HG03558 (cell line): ENCODE measurements around the gene ECM2.

Source experiments
- ATAC-seq: cut with Tn5 transposase; IDR thresholded peaks from one replicate; pipeline ENCODE4 v1.9.1; 2021; ENCODE audit warnings: moderate number of reproducible peaks; ENCODE audit not compliant: unreplicated experiment; ENCODE audit errors: extremely low read depth

The ECM2 gene

DNA sequence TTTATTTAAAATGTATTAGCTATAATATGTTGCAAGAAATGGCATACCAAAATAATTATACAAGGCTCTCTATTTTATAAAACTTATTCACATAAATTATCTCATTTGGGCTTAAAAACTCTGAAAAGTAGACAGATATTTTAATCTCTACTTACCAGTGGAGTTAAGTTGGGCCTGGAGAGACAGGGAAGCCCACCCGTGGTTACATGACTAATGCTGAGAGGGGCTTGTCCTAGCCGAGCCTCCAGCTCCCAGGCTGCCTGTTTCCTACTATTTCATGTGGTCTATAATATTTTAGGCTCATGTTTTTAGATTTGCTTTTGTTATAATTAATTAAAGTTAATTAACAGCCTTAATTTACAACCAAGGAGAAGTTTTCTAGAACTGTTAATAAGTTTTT lies 32.6 kb downstream of the ECM2 start:
- ATAC-seq = no peak

DNA sequence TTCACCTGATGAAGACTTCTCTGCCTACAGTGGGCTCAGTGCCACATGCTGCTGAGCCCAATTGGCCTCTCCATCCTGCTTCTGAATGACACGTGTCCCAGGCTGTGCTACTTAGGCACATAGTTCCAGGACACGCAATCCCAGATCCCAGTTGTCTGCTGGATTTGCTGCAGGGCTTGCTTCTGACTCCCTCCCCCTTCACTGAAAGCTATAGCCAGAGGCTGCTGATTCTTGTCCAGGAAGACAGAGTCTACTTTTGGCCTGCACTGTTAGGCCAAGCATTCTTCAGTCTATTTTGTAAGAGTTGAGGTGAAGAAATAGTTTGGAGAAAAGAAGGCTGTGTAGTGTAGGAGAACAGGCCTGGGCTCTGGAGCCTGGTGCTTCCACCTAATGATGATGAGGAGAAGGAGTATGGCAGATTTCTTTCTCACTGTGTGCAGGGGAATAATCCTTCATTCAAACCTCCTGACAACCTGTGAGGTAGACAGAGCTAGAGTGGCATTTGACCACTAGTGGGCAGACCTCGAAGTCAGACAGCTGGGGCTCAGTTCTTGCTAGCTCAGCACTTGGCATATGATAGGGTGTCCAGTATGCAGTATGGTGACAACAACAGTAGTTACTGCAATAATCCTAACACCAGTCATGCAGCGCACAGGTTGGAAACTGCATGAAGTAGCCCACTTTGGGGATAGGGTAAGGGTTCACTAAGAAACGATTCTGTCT lies 34.0 kb downstream of the ECM2 start:
- ATAC-seq = no peak

DNA sequence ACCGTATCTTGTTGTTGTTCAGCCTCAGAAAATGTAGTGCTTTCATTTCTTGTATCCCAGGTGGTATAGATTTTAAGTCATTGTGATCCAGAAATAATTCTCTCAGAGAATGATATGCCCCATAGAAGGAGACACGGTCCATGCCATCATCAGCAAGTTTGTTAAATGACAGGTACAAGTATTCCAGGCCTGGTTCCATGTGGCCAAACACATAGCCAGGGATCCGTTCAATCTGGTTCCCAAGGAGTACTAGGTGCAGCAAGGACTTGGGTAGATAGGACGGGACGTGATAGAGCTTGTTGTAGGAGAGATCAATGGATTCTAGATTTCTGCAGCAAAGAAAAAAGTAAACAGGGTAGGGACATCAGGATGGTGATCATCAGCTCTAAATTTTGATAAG lies 35.1 kb downstream of the ECM2 start:
- ATAC-seq = no peak

GRCh38 chr9:92499701-92500100 lies 36.1 kb downstream of the ECM2 start:
- ATAC-seq = no peak

- no peak for ATAC-seq
Observed at GRCh38 chr9:92496396-92497176, 39.2 kb downstream of the ECM2 start.

DNA sequence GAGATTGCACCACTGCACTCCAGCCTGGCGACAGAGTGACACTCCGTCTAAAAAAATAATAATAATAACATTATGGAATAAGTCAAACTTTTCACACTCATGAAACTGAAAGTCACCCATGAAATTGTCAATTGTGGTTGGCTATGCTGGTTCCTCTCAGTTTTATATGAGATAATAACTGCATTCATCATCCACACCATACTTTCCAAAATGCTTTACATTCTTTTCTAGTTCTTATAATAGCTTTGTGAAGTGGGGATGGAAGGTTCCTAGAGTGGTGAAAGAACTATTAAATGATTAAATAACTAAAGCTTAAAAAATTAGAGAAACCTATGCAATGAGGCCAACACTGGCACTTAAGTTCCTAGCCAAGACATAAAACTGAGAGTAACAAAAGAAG lies 40.9 kb downstream of the ECM2 start:
- no peak for ATAC-seq

- no peak for ATAC-seq
Observed at GRCh38 chr9:92493749-92494387, 41.9 kb downstream of the ECM2 start.

DNA sequence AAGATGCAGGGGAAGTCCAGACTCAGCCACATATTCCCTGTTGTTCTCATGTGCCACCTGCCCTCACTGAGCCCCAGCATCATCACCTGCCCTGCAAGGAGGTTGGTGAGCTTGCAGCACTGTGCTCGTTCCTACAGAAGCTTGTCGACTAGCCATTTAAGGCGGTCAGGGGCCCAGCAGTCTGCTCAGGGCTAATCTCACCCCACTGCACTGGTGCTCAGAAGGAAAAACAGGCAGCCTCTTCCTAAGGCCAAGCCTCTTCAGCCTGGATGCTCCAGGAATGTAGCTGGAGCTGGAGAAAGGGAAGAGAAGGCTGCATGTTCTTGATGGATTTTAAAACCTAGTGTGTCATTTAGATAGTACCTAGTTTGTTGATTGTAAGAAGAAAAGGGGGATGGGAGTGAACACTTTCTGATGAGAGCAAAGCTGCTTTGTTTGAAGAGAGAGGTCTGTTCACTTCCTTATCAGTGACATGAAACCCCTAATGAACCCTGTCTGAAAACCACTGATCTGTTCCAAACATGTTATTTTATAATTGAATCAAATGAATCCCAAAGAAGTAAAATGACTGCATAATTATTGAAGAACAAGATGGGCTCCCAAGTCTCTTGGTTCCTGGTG lies 42.9 kb downstream of the ECM2 start:
- no peak for ATAC-seq

GRCh38 chr9:92488681-92489550 lies 46.9 kb downstream of the ECM2 start:
- ATAC-seq = no peak

DNA sequence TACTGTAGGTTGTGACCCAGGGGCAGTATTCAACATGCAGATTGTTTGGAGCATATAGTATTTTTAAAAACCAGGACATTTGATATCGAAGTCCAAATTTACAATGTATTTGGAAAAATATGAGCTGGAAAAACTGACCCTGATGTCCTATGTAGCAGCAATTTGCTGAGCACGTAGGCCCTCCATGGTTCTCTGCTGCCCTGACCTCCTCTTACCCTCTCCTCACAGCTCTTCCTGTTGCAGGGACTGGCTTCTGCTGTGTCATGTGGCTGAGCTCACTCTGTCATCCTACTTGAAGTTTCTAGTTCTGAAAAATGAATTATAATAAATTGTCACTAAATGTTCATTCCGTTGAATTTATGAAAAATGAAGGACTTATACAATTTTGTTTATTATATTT lies 49.4 kb downstream of the ECM2 start:
- ATAC-seq = no peak

DNA sequence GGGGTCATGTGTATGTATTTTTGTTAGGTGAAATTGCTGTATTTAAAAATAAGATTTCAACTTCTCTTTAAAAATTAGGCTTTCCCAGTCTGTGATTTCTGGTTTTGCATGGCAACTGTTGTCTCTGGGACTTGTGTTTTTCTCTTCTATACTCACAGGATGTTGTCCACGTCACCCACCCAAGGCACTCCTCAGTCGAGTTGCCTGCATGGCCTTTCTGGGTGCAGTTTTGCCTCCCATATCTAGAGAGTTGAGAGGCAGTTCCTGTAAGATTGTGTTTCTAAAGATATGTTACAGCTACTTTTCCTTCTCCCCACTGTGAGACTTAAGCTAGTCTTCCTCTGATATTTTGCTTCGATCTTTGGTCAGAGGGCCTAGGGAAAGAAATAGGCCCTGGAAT lies 51.2 kb downstream of the ECM2 start:
- no peak for ATAC-seq

- ATAC-seq = no peak
Observed at GRCh38 chr9:92483627-92484545, 51.9 kb downstream of the ECM2 start.

DNA sequence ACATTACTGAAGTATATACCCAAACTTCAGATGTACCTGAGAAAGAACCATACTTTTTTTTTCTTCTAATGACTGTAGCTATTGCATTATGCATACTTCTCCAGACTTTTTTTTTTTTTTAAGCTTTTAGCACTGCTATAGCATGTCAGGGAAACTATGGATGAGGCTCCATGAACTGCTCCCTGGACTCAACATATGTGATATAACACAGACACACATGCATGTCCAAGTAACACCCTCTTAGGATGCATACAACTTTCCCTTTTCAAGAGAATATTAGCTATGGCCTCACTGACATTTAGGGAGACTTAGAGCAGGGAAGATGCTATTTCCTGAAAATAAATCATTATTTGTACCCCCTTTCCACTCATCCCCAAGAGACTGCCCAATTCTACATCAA lies 53.0 kb downstream of the ECM2 start:
- no peak for ATAC-seq

- no peak for ATAC-seq
Observed at GRCh38 chr9:92482329-92482728, 53.5 kb downstream of the ECM2 start, which contains the start of gene ASPN. ASPN (minus strand) TSS chr9:92482506.

GRCh38 chr9:92480986-92481633 lies 54.7 kb downstream of the ECM2 start:
- no peak for ATAC-seq

DNA sequence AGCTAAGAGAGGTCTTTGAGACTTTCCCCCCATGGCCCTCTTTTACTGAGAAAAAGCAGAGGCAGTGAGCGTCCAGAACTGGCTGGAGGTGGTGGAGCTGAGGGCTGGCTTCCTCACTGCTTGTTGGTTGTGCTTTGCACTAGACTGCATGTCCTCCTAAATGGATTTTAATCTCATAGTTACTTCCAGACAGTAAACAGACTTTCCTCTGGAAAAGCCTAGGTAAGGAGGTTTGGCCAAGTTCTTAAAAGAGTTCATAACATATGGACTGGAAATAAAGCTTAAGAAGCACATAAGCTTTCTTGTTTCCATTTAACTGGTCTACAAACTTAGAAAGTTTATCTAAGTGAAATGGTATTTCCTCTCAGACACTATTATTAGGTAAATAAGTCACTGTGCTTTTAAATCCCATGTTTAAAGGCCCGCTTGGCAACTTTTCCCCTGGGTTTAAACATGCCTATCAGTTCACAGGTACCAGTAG lies 55.5 kb downstream of the ECM2 start:
- no peak for ATAC-seq

DNA sequence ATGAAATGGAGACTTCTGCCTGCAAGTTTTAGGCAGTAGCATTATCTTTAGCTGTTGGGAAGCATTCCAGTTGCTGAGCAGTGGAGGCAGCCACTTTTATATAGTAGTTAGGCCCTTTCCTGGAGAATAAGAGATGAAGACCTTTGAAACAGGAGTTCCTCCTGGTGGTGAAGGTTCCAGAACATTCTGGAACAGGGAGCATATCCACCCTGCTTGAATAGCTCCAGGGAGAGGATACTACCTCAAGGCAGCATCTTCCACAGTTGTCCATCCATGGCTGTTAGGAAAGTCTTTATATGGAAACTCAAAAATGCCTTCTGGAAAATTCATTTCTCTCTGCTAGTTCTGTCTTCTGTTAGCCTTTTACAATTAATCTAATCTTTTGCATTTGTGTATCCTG lies 56.4 kb downstream of the ECM2 start:
- ATAC-seq = no peak

DNA sequence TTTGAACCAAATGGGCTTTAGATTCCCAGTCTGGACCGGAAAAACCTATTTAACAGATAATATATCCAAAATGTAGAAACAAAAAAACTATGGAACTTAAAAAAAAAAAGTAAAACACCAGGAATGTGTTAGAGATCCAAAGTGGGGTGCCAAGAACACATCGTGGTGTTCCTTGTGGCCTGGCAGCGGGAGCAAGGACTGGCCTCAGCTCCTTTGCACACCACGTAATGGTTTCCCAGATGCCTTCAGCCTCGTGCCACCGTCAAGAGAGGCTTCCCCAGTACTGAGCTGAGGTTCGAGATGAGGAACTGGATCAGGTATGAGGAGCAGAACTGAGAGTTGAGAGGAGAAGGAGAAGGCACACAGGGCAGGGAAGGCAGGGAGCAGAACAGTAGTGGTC lies 57.0 kb downstream of the ECM2 start:
- ATAC-seq = no peak
